ENCODE results near the gene TSBP1.

- TF ChIP-seq ARNT (IDR thresholded peaks at IDR 0.05) (no peak), BHLHE40 (IDR thresholded peaks at IDR 0.05; ENCODE audit: borderline replicate concordance) (no peak), CTBP1 (IDR thresholded peaks at IDR 0.05; ENCODE audit: borderline replicate concordance) (no peak), ELF4 (IDR thresholded peaks at IDR 0.05) (no peak), SUZ12 (IDR thresholded peaks at IDR 0.05) (no peak), PKNOX1 (IDR thresholded peaks at IDR 0.05) (no peak), FOXM1 (IDR thresholded peaks at IDR 0.05; ENCODE audit: borderline replicate concordance) (no peak), TARDBP (IDR thresholded peaks at IDR 0.05) (no peak), HDGF (IDR thresholded peaks at IDR 0.05; ENCODE audit: borderline replicate concordance) (no peak), FOXA1 (IDR thresholded peaks at IDR 0.05) (no peak), SP1 (IDR thresholded peaks at IDR 0.05) (no peak)
Measured at GRCh38 chr6:32402812-32403211, 31.1 kb upstream of the TSBP1 start.

Measured in HEK293T (cell line).